SU-DHL-6 (cell line): Measurements from ENCODE around the gene GNAQ.
"Not testable (repeated sequence)": the region's sequence is repeated elsewhere in the genome, so short reads cannot be mapped to it uniquely, and the experiment has no call there.

Experiments used
- H2AFZ ChIP-seq: fragments of 200-600 bp; sonication (generic); 2 replicates; pipeline ENCODE4 v1.6.1; 2014; ENCODE audit warnings: low read depth, mild to moderate bottlenecking, moderate library complexity, mixed read lengths, antibody characterized with exemption, low read length; ENCODE audit not compliant: severe bottlenecking
- H3F3A ChIP-seq: fragments of 200-600 bp; shearing (Covaris generic); 2 replicates; pipeline ENCODE4 v1.6.0; 2016; ENCODE audit warnings: antibody characterized with exemption, mild to moderate bottlenecking; ENCODE audit not compliant: insufficient read depth
- H3K27ac ChIP-seq: fragments of 200-600 bp; sonication (generic); 2 replicates; pipeline ENCODE4 v1.5.1; 2016; ENCODE audit warnings: low read depth, mild to moderate bottlenecking, low read length, moderate library complexity, mixed read lengths
- H3K27me3 ChIP-seq: fragments of 200-600 bp; sonication (generic), shearing (Covaris generic); 2 replicates; pipeline ENCODE4 v1.6.0; 2014; ENCODE audit warnings: mild to moderate bottlenecking, low read length
- H3K36me3 ChIP-seq: fragments of 200-600 bp; sonication (generic); 2 replicates; pipeline ENCODE4 v1.6.1; 2014; ENCODE audit warnings: mild to moderate bottlenecking, low read length, mixed read lengths
- H3K4me2 ChIP-seq: fragments of 300-600, 200-600 bp; shearing (Covaris generic), sonication (generic); 2 replicates; pipeline ENCODE4 v1.6.0; 2014; ENCODE audit warnings: low read length, low read depth, mild to moderate bottlenecking; ENCODE audit not compliant: poor library complexity, severe bottlenecking
- H3K4me3 ChIP-seq: fragments of 200-600 bp; sonication (generic); 2 replicates; pipeline ENCODE4 v1.5.1; 2014; ENCODE audit warnings: antibody characterized with exemption, low read length, mild to moderate bottlenecking, mixed read lengths; ENCODE audit not compliant: insufficient read depth, poor library complexity, severe bottlenecking
- H3K79me2 ChIP-seq: fragments of 200-600 bp; sonication (generic); 2 replicates; pipeline ENCODE4 v1.6.1; 2014; ENCODE audit warnings: mild to moderate bottlenecking, low read length, moderate library complexity; ENCODE audit not compliant: insufficient read depth
- H3K9ac ChIP-seq: fragments of 200-600 bp; sonication (generic); 2 replicates; pipeline ENCODE4 v1.7.0; 2014; ENCODE audit warnings: mild to moderate bottlenecking, low read length
- H3K9me2 ChIP-seq: fragments of 200-600 bp; sonication (generic); replicated peaks from 2 replicates; pipeline ENCODE4 v1.6.1; 2014; ENCODE audit warnings: low read length; ENCODE audit not compliant: insufficient read depth
- H3K9me3 ChIP-seq: fragments of 200-600 bp; sonication (generic); 2 replicates; pipeline ENCODE4 v1.6.1; 2014; ENCODE audit warnings: low read length, mixed read lengths; ENCODE audit not compliant: insufficient read depth
- H4K20me1 ChIP-seq: fragments of 200-600 bp; sonication (generic); 2 replicates; pipeline ENCODE4 v1.6.1; 2014; ENCODE audit warnings: low read depth, mild to moderate bottlenecking, antibody characterized with exemption, low read length, moderate library complexity, mixed read lengths
- CTCF ChIP-seq: fragments of 200-600 bp; sonication (generic); IDR thresholded peaks from one replicate; pipeline ENCODE4 v1.5.1; 2017; ENCODE audit warnings: antibody characterized with exemption, mild to moderate bottlenecking, low read length, moderate library complexity; ENCODE audit not compliant: insufficient read depth, poor library complexity, severe bottlenecking
- EZH2phosphoT487 ChIP-seq: fragments of 200-600 bp; sonication (generic), shearing (Covaris generic); conservative IDR thresholded peaks from 2 replicates; pipeline ENCODE4 v1.6.1; 2018; ENCODE audit warnings: mild to moderate bottlenecking, antibody characterized with exemption, low read length, moderate library complexity, mixed read lengths

Gene GNAQ

GRCh38 chr9:77697238-77697984 is 334.2 kb downstream of the GNAQ start:
- no peaks in the 10 kb centered on the region for H3K27me3 ChIP-seq
- no peak overlapping the region for H3K9ac ChIP-seq
- no peaks in the 10 kb centered on the region for H3K36me3 ChIP-seq
- H3K4me2 ChIP-seq, result no peak overlapping the region
- H3K9me2 ChIP-seq, result no peaks in the 10 kb centered on the region
- H2AFZ ChIP-seq, result no peak overlapping the region
- no peaks in the 10 kb centered on the region for H3F3A ChIP-seq
- no peaks in the 10 kb centered on the region for H4K20me1 ChIP-seq
- no peak overlapping the region for H3K4me3 ChIP-seq
- no peaks in the 10 kb centered on the region for H3K79me2 ChIP-seq
- no peak for TF ChIP-seq EZH2phosphoT487
- no peak for TF ChIP-seq CTCF
- no peak overlapping the region for H3K27ac ChIP-seq
- H3K9me3 ChIP-seq, result no peaks in the 10 kb centered on the region

GRCh38 chr9:77690723-77691122 is 340.9 kb downstream of the GNAQ start:
- H3K79me2 ChIP-seq, H3K9me2 ChIP-seq, H3K27ac ChIP-seq, H3K4me2 ChIP-seq, H3K9ac ChIP-seq, H4K20me1 ChIP-seq, H3K9me3 ChIP-seq, H3K36me3 ChIP-seq, H3K27me3 ChIP-seq, H3K4me3 ChIP-seq, H2AFZ ChIP-seq, H3F3A ChIP-seq: not testable (repeated sequence)

- H3K4me2 ChIP-seq, H4K20me1 ChIP-seq, H3K27me3 ChIP-seq, H3K36me3 ChIP-seq, H3K79me2 ChIP-seq, H3K9ac ChIP-seq, H3K9me3 ChIP-seq, H3K27ac ChIP-seq, H2AFZ ChIP-seq, H3F3A ChIP-seq, H3K4me3 ChIP-seq, H3K9me2 ChIP-seq: not testable (repeated sequence)
Measured at GRCh38 chr9:77690119-77690518, 341.5 kb downstream of the GNAQ start.

GRCh38 chr9:77687737-77688136 is 343.9 kb downstream of the GNAQ start:
- not testable (repeated sequence) for H3K4me3 ChIP-seq, H3K9me3 ChIP-seq, H3K27ac ChIP-seq, H3K79me2 ChIP-seq, H3F3A ChIP-seq, H3K36me3 ChIP-seq, H3K4me2 ChIP-seq, H3K9ac ChIP-seq, H3K9me2 ChIP-seq, H3K27me3 ChIP-seq, H4K20me1 ChIP-seq, H2AFZ ChIP-seq

GRCh38 chr9:77680581-77680980 is 351.0 kb downstream of the GNAQ start:
- Histone ChIP-seq H3K27me3 (no peaks in the 10 kb centered on the region), H2AFZ (no peak overlapping the region), H3K9me2 (no peaks in the 10 kb centered on the region), H3K9ac (no peak overlapping the region), H3K79me2 (no peaks in the 10 kb centered on the region), H3K9me3 (no peaks in the 10 kb centered on the region), H3F3A (no peaks in the 10 kb centered on the region), H3K36me3 (no peaks in the 10 kb centered on the region), H3K4me3 (no peak overlapping the region), H4K20me1 (no peaks in the 10 kb centered on the region), H3K4me2 (no peak overlapping the region), H3K27ac (no peak overlapping the region)
- no peak for TF ChIP-seq CTCF
- TF ChIP-seq EZH2phosphoT487, result no peak
